Transverse colon (tissue), 4 donors: Measurements from ENCODE around the gene RNF212. TPM values are rescaled to one million over a fixed set of nuclear protein-coding genes. Genes with fewer than 3 reads are reported as not detected.

Source experiments
- DNase-seq: peaks from one replicate; pipeline ENCODE4 v3.0.0-alpha.2; 2019
- H3K27ac ChIP-seq, 4 donors: fragments of 200-600 bp; sonication (generic); 2 replicates each; pipeline ENCODE4 v1.5.1; 2016 to 2018; ENCODE audit warnings: inconsistent platforms in 4 of 4
- H3K27me3 ChIP-seq: fragments of 200-600 bp; sonication (generic); 2 replicates; pipeline ENCODE4 v1.5.1; 2017; ENCODE audit warnings: inconsistent platforms
- H3K36me3 ChIP-seq, 4 donors: fragments of 200-600 bp; sonication (generic); 2 replicates each; pipeline ENCODE4 v1.5.1; 2017 to 2019; ENCODE audit warnings: inconsistent platforms in 4 of 4
- H3K4me1 ChIP-seq, 4 donors: fragments of 200-600 bp; sonication (generic); 2 replicates each; pipeline ENCODE4 v1.5.1; 2017 to 2020; ENCODE audit warnings: inconsistent platforms in 4 of 4
- H3K4me3 ChIP-seq, 4 donors: fragments of 200-600 bp; sonication (generic); 1 replicate in 1 of 4; 2 replicates in 3 of 4; pipeline versions ENCODE4 v1.5.1 to v1.6.1; 2017 to 2019; ENCODE audit warnings: inconsistent platforms in 4 of 4
- H3K9me3 ChIP-seq, 2 donors: fragments of 200-600 bp; sonication (generic); 2 replicates each; pipeline ENCODE4 v1.5.1; 2017 to 2019; ENCODE audit warnings: inconsistent platforms in 2 of 2
- CTCF ChIP-seq, 5 experiments: fragments of 200-600 bp in 3 of 5; fragments of 450-650 bp in 2 of 5; sonication (generic) in 3 of 5; IDR thresholded peaks; 1 replicate in 2 of 5; 2 replicates in 3 of 5; pipeline ENCODE4 v1.5.1; 2016 to 2017; ENCODE audit warnings: antibody characterized with exemption in 5 of 5, inconsistent platforms in 3 of 5, mild to moderate bottlenecking in 2 of 5, moderate library complexity in 1 of 5
- EP300 ChIP-seq: sonication (generic); formaldehyde crosslinking; IDR thresholded peaks from one replicate; pipeline ENCODE4 v1.6.1; 2017; ENCODE audit warnings: antibody characterized with exemption, low read depth
- POLR2A ChIP-seq: fragments of 450-650 bp; IDR thresholded peaks from one replicate; pipeline ENCODE4 v1.6.1; 2016; ENCODE audit warnings: antibody characterized with exemption, mild to moderate bottlenecking, moderate library complexity
- POLR2AphosphoS5 ChIP-seq, 3 donors: sonication (generic); formaldehyde crosslinking; IDR thresholded peaks; one replicate each; pipeline ENCODE4 v1.6.1; 2016; ENCODE audit warnings: antibody characterized with exemption in 3 of 3
- WGBS, 2 donors: methylation state at CpG; one replicate each; pipeline ENCODE4 v1.1.5; 2018; ENCODE audit warnings: low coverage in 1 of 2; 5-methylcytosine and 5-hydroxymethylcytosine counted together
- in situ Hi-C, 4 donors: fragments of 200-750 bp; cut with MboI; loops; one replicate each; pipeline versions ENCODE4 v1.15.0 to v1.15.1; 2017; ENCODE audit warnings: low sequenced_read_pairs in 3 of 4, low pct_ligation_motif_present in 1 of 4, low pct_unique_long_range_greater_than_20kb in 1 of 4
- intact Hi-C: fragments of 100-400 bp; cut with DNase I; formaldehyde crosslinking; loops from one replicate; pipeline ENCODE4 v1.15.1; 2023; ENCODE audit warnings: low total_unique reads
- total RNA-seq, 4 donors: library from RNA; depleted of rRNA; stranded (reverse); fragments of >200 nt; gene quantifications; one replicate each; pipeline ENCODE4 v1.1.0, GENCODE V29; 2016

Gene RNF212
- total RNA-seq, 4 donors from 2014 or later = 2.5 to 9.1 TPM; not detected in 2

GRCh38 chr4:1029529-1029928, 83.8 kb downstream of the RNF212 start:
- Histone ChIP-seq H3K9me3 (no peaks in the 10 kb centered on the region), H3K4me3 (no peak overlapping the region), H3K4me1 (peaks cover 0 to 19% (median 12%) of the 10 kb centered on the region in 4 donors), H3K27ac (no peak overlapping the region), H3K27me3 (peaks cover 68% of the 10 kb centered on the region), H3K36me3 (no peaks in the 10 kb centered on the region)
- intact Hi-C loops (no loop called here), in situ Hi-C loops (no loop called here)
- TF ChIP-seq POLR2A (no peak), EP300 (no peak), POLR2AphosphoS5 (IDR thresholded peaks at IDR 0.05) (no peak), CTCF (IDR thresholded peaks at IDR 0.05) (no peak)
- DNase-seq = no peak
- 47% methylated on average over 16 of the region's 17 CpGs; no CpG with 5 or more reads in 1 of the 2 donors for WGBS, 2 donors

GRCh38 chr4:1028574-1029220, 84.7 kb downstream of the RNF212 start:
- no peak for DNase-seq
- Histone ChIP-seq H3K27me3 (peaks cover 60% of the 10 kb centered on the region), H3K4me3 (no peak overlapping the region), H3K36me3 (no peaks in the 10 kb centered on the region), H3K4me1 (peaks cover 0 to 12% (median 6%) of the 10 kb centered on the region in 4 donors), H3K27ac (no peak overlapping the region), H3K9me3 (no peaks in the 10 kb centered on the region)
- in situ Hi-C loops (no loop called here), intact Hi-C loops (no loop called here)
- WGBS, 2 donors = 81% methylated on average over 36 of the region's 36 CpGs; no CpG with 5 or more reads in 1 of the 2 donors
- TF ChIP-seq POLR2A (no peak), POLR2AphosphoS5 (IDR thresholded peaks at IDR 0.05) (no peak), EP300 (no peak), CTCF (IDR thresholded peaks at IDR 0.05) (no peak)

- no peak for TF ChIP-seq CTCF (IDR thresholded peaks at IDR 0.05)
- no peak for TF ChIP-seq EP300
- Histone ChIP-seq H3K4me1 (peaks cover 0 to 10% (median 5%) of the 10 kb centered on the region in 4 donors), H3K9me3 (no peaks in the 10 kb centered on the region), H3K4me3 (no peak overlapping the region), H3K27ac (no peak overlapping the region), H3K36me3 (no peaks in the 10 kb centered on the region), H3K27me3 (peaks cover 52% of the 10 kb centered on the region)
- in situ Hi-C loops (no loop called here), intact Hi-C loops (no loop called here)
- 54% methylated on average over 5 of the region's 9 CpGs; no CpG with 5 or more reads in 1 of the 2 donors for WGBS, 2 donors
- no peak for DNase-seq
Measured at GRCh38 chr4:1027915-1028238, 85.5 kb downstream of the RNF212 start.

GRCh38 chr4:1027219-1027914, 86.0 kb downstream of the RNF212 start:
- no peak overlapping the region for H3K27ac ChIP-seq
- 68% methylated on average over 23 of the region's 26 CpGs; no CpG with 5 or more reads in 1 of the 2 donors for whole genome bisulfite sequencing, 2 donors
- peaks cover 47% of the 10 kb centered on the region for H3K27me3 ChIP-seq
- H3K36me3 ChIP-seq = no peaks in the 10 kb centered on the region
- H3K4me1 ChIP-seq = peaks cover 2 to 14% (median 8%) of the 10 kb centered on the region in 4 donors
- DNase-seq = no peak
- TF ChIP-seq CTCF (IDR thresholded peaks at IDR 0.05) (no peak), POLR2A (no peak), EP300 (no peak), POLR2AphosphoS5 (IDR thresholded peaks at IDR 0.05) (no peak)
- intact Hi-C loops = no loop called here
- no peak overlapping the region for H3K4me3 ChIP-seq
- no peaks in the 10 kb centered on the region for H3K9me3 ChIP-seq
- in situ Hi-C loops = no loop called here
